Calu3 (cell line): ENCODE measurements around the gene SGCA. TPM values are rescaled to one million over a fixed set of nuclear protein-coding genes. Genes with fewer than 3 reads are reported as not detected.

ENCODE experiments used
- BruUV-seq: library from RNA; stranded (reverse); fragments of 400-500 nt; replicated peaks from 2 replicates; lab custom pipeline; 2021; lab: Mats Ljungman, UMichigan
- CTCF ChIA-PET: fragments of 300-600 bp; sonication (Branson Sonifier 250); formaldehyde crosslinking; loops from one replicate; lab custom pipeline; 2022; ENCODE audit warnings: antibody characterized with exemption; lab: Charles Lee
- DNase-seq: peaks from one replicate; pipeline ENCODE4 v3.0.0; 2022
- H3K27ac Mint-ChIP-seq: one replicate; pipeline ENCODE4 v1.8.0; 2022; ENCODE audit warnings: mixed read lengths; ENCODE audit not compliant: unreplicated experiment
- H3K27me3 Mint-ChIP-seq: one replicate; pipeline ENCODE4 v1.8.0; 2022; ENCODE audit warnings: mixed read lengths; ENCODE audit not compliant: unreplicated experiment
- H3K36me3 Mint-ChIP-seq: one replicate; pipeline ENCODE4 v1.8.0; 2022; ENCODE audit warnings: mild to moderate bottlenecking, moderate library complexity, mixed read lengths; ENCODE audit not compliant: insufficient read depth, unreplicated experiment
- H3K4me1 Mint-ChIP-seq: one replicate; pipeline ENCODE4 v1.8.0; 2022; ENCODE audit warnings: mild to moderate bottlenecking, low read depth, mixed read lengths; ENCODE audit not compliant: unreplicated experiment
- H3K4me3 Mint-ChIP-seq: one replicate; pipeline ENCODE4 v1.8.0; 2022; ENCODE audit warnings: mild to moderate bottlenecking, low read depth, moderate library complexity, mixed read lengths; ENCODE audit not compliant: unreplicated experiment
- H3K9me3 Mint-ChIP-seq: one replicate; pipeline ENCODE4 v1.8.0; 2022; ENCODE audit warnings: low read depth, mixed read lengths; ENCODE audit not compliant: unreplicated experiment
- intact Hi-C: fragments of 100-400 bp; cut with micrococcal nuclease; formaldehyde crosslinking; loops from one replicate; pipeline ENCODE4 v1.10.0; 2022; ENCODE audit not compliant: unreplicated experiment
- total RNA-seq: library from RNA; stranded (reverse); gene quantifications from 2 replicates; pipeline ENCODE4 v1.2.3, GENCODE V29; 2022
- TF ChIP-seq, protein P1 (sequence below): fragments of 200-600 bp; IDR thresholded peaks from one replicate; pipeline ENCODE4 v1.8.0; 2022; ENCODE audit warnings: antibody characterized with exemption; ENCODE audit not compliant: unreplicated experiment

SGCA gene
- total RNA-seq, 1 experiment from 2014 or later, result not detected

DNA sequence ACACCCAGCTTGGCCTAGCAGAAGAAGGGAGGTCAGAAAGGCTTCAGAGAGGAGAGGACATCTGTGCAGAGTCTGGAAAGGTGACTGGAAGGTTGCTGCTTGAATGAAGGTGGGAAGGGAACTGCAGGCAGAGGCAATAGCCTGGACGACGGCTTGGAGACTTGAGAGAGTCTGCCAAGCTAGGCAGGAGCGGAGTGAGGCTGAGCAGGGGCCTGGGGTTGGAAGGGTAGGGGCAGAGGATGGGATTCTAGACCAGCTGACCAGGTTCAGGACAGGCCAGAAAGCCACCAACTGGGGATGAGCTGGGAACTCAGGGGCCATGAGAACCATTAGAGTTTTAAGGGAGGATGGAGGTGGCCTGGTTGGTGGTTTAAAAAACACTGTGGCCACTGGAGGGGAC, 339 bp upstream of the SGCA start:
- H3K36me3 Mint-ChIP-seq, result peaks cover 12% of the 10 kb centered on the region
- intact Hi-C loops, result no loop called here
- DNase-seq, result no peak
- peaks cover 30% of the 10 kb centered on the region for H3K4me1 Mint-ChIP-seq
- peaks cover 77% of the 10 kb centered on the region for H3K27me3 Mint-ChIP-seq
- no peak overlapping the region for H3K4me3 Mint-ChIP-seq
- H3K27ac Mint-ChIP-seq, result no peak overlapping the region
- no peaks in the 10 kb centered on the region for H3K9me3 Mint-ChIP-seq
- TF ChIP-seq, protein P1, sequence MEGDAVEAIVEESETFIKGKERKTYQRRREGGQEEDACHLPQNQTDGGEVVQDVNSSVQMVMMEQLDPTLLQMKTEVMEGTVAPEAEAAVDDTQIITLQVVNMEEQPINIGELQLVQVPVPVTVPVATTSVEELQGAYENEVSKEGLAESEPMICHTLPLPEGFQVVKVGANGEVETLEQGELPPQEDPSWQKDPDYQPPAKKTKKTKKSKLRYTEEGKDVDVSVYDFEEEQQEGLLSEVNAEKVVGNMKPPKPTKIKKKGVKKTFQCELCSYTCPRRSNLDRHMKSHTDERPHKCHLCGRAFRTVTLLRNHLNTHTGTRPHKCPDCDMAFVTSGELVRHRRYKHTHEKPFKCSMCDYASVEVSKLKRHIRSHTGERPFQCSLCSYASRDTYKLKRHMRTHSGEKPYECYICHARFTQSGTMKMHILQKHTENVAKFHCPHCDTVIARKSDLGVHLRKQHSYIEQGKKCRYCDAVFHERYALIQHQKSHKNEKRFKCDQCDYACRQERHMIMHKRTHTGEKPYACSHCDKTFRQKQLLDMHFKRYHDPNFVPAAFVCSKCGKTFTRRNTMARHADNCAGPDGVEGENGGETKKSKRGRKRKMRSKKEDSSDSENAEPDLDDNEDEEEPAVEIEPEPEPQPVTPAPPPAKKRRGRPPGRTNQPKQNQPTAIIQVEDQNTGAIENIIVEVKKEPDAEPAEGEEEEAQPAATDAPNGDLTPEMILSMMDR, result no peak
- BruUV-seq, result no TSS peak
- CTCF ChIA-PET, result interaction anchor here (0.9 to 1.3 kb wide), 3 partner anchors 13 to 15 kb away, joined by 4 to 8 read pairs (median 5); partner anchors contain the start of gene PPP1R9B

DNA sequence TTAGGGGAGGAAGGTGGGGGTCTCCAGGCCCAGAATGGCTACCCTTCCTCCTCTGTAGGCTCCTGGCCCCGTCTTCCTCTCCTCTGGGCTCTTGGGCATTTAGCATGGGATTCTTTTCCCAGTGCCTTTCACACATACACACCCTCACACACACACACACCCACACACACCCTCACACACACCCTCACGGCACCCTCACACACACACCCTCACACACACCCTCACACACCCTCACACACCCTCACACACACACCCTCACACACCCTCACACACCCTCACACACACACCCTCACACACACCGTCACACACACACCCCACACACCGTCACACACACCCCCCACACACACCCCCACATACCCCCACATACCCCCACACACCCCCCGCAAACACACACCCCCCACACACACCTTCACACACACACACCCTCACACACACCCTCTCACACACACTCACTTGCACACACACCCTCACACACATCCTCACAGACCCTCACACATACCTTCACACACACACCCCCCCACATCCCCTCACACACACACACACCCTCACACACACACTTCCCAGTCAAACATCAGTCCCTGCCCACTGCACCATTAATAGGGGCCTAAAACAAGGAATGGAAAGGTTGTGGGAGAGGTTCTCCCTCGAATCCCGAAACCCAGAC, 845 bp downstream of the SGCA start:
- peaks cover 65% of the 10 kb centered on the region for H3K27me3 Mint-ChIP-seq
- BruUV-seq, result no TSS peak
- DNase-seq, result no peak
- peaks cover 2% of the 10 kb centered on the region for H3K36me3 Mint-ChIP-seq
- TF ChIP-seq, protein P1, result no peak
- H3K4me3 Mint-ChIP-seq, result no peak overlapping the region
- CTCF ChIA-PET, result interaction anchor here (1.0 kb wide), 1 partner anchor 14 kb away, joined by 4 read pairs; no protein-coding TSS in a partner anchor
- H3K9me3 Mint-ChIP-seq, result no peaks in the 10 kb centered on the region
- intact Hi-C loops, result no loop called here
- peaks cover 18% of the 10 kb centered on the region for H3K4me1 Mint-ChIP-seq
- no peak overlapping the region for H3K27ac Mint-ChIP-seq

DNA sequence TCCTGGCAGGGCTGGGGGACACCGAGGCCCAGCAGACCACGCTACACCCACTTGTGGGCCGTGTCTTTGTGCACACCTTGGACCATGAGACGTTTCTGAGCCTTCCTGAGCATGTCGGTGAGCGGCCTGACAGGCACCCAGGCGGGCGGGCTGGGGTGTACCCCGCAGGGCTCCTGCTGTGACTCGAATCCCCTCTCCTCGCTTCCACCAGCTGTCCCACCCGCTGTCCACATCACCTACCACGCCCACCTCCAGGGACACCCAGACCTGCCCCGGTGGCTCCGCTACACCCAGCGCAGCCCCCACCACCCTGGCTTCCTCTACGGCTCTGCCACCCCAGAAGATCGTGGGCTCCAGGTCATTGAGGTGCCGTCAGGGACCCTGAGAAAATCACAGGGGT, 1.6 kb downstream of the SGCA start:
- Mint-ChIP-seq H3K27me3 (peaks cover 58% of the 10 kb centered on the region), H3K4me3 (no peak overlapping the region), H3K27ac (no peak overlapping the region), H3K9me3 (no peaks in the 10 kb centered on the region), H3K36me3 (no peaks in the 10 kb centered on the region), H3K4me1 (peaks cover 12% of the 10 kb centered on the region)
- no TSS peak for BruUV-seq
- no peak for DNase-seq
- CTCF ChIA-PET, result no interaction called here
- intact Hi-C loops, result no loop called here
- TF ChIP-seq, protein P1, result no peak

DNA sequence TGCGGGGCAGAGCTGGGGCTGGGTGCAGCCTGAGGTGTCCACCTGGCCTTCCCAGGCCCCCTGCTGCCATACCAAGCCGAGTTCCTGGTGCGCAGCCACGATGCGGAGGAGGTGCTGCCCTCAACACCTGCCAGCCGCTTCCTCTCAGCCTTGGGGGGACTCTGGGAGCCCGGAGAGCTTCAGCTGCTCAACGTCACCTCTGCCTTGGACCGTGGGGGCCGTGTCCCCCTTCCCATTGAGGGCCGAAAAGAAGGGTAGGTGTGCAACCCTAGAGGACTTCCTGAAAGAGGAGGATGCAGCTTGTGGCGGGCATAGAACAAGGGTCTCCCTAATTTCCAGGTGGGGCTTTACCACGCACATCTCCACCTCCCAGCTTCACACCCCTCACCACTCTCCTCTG, 2.5 kb downstream of the SGCA start:
- TF ChIP-seq, protein P1, result no peak
- H3K9me3 Mint-ChIP-seq, result no peaks in the 10 kb centered on the region
- no peak overlapping the region for H3K27ac Mint-ChIP-seq
- H3K36me3 Mint-ChIP-seq, result no peaks in the 10 kb centered on the region
- DNase-seq, result no peak
- CTCF ChIA-PET, result interaction anchor here (1.0 to 1.5 kb wide), 2 partner anchors 10 to 30 kb away, joined by 4 to 13 read pairs; no protein-coding TSS in a partner anchor
- intact Hi-C loops, result no loop called here
- peaks cover 12% of the 10 kb centered on the region for H3K4me1 Mint-ChIP-seq
- H3K27me3 Mint-ChIP-seq, result peaks cover 48% of the 10 kb centered on the region
- H3K4me3 Mint-ChIP-seq, result no peak overlapping the region
- no TSS peak for BruUV-seq
